SK-N-SH (cell line): ENCODE results near the gene KCNK4. TPM values are rescaled to one million over a fixed set of nuclear protein-coding genes. Genes with fewer than 3 reads are reported as not detected.

ENCODE experiments used
- CTCF ChIA-PET: fragments of 300-600, 350-600 bp; formaldehyde crosslinking; extraction: SDS; loops from one replicate; lab custom pipeline; 2021; lab: Yijun Ruan, JAX
- POLR2A ChIA-PET: fragments of 350-600 bp; sonication (Branson Sonifier 250); formaldehyde crosslinking; extraction: SDS; loops from one replicate; lab custom pipeline; 2020; ENCODE audit warnings: antibody characterized with exemption, inconsistent platforms; lab: Yijun Ruan, JAX
- DNase-seq: peaks from one replicate; pipeline ENCODE4 v3.0.0; 2012
- H2AFZ ChIP-seq: fragments of 200-600 bp; sonication (generic); 2 replicates; pipeline ENCODE4 v1.8.1; 2016; ENCODE audit warnings: antibody characterized with exemption, mild to moderate bottlenecking, low read depth
- H3F3A ChIP-seq: fragments of 200-600 bp; sonication (generic); replicated peaks from 2 replicates; pipeline ENCODE3; 2016; ENCODE audit warnings: antibody characterized with exemption, mild to moderate bottlenecking; ENCODE audit not compliant: insufficient read depth
- H3K27ac ChIP-seq, 2 experiments: fragments of 200-500 bp in 1 of 2; fragments of 200-600 bp in 1 of 2; sonication (Bioruptor generic) in 1 of 2; sonication (generic), shearing (Covaris generic) in 1 of 2; 2 replicates each; pipeline versions ENCODE4 v1.5.1 to v1.6.1; 2014 to 2016; ENCODE audit warnings: low read depth in 2 of 2, inconsistent platforms in 1 of 2, low read length in 1 of 2, mild to moderate bottlenecking in 1 of 2, mixed read lengths in 1 of 2
- H3K27me3 ChIP-seq: fragments of 200-600 bp; sonication (generic), shearing (Covaris generic); 2 replicates; pipeline ENCODE4 v1.6.1; 2016; ENCODE audit warnings: mixed run types; ENCODE audit not compliant: insufficient read depth
- H3K36me3 ChIP-seq, 2 experiments: fragments of 200-500 bp in 1 of 2; fragments of 200-600 bp in 1 of 2; sonication (Bioruptor generic) in 1 of 2; sonication (generic) in 1 of 2; replicated peaks in 1 of 2; 2 replicates each; pipeline versions ENCODE3 to v1.5.1; 2014 to 2016; ENCODE audit warnings: low read length in 1 of 2, mild to moderate bottlenecking in 1 of 2; ENCODE audit not compliant: insufficient read depth in 2 of 2, control insufficient read depth in 1 of 2
- H3K4me1 ChIP-seq, 2 experiments: fragments of 200-500 bp in 1 of 2; fragments of 200-600 bp in 1 of 2; sonication (Bioruptor generic) in 1 of 2; sonication (generic), shearing (Covaris generic) in 1 of 2; 2 replicates each; pipeline versions ENCODE4 v1.5.1 to v1.6.1; 2014 to 2016; ENCODE audit warnings: low read depth in 1 of 2, low read length in 1 of 2, mixed run types in 1 of 2; ENCODE audit not compliant: insufficient read depth in 2 of 2, control insufficient read depth in 1 of 2
- H3K4me2 ChIP-seq: fragments of 200-600 bp; sonication (generic), shearing (Covaris generic); 2 replicates; pipeline ENCODE4 v1.6.1; 2017; ENCODE audit warnings: mixed run types
- H3K4me3 ChIP-seq, 2 experiments: fragments of 200-500 bp in 1 of 2; fragments of 200-600 bp in 1 of 2; sonication (Bioruptor generic) in 1 of 2; sonication (generic), shearing (Covaris generic) in 1 of 2; 2 replicates each; pipeline versions ENCODE4 v1.5.1 to v1.8.1; 2014 to 2016; ENCODE audit warnings: low read depth in 2 of 2, inconsistent platforms in 1 of 2, low read length in 1 of 2, mild to moderate bottlenecking in 1 of 2, mixed read lengths in 1 of 2, moderate library complexity in 1 of 2
- H3K79me2 ChIP-seq: fragments of 200-600 bp; sonication (generic); 2 replicates; pipeline ENCODE4 v1.8.1; 2017; ENCODE audit warnings: mild to moderate bottlenecking; ENCODE audit not compliant: insufficient read depth
- H3K9ac ChIP-seq: fragments of 200-600 bp; sonication (generic); 2 replicates; pipeline ENCODE4 v1.6.1; 2017; ENCODE audit warnings: mixed run types
- H3K9me2 ChIP-seq: fragments of 200-600 bp; sonication (generic); 2 replicates; pipeline ENCODE4 v1.6.1; 2017; ENCODE audit warnings: mixed run types
- H3K9me3 ChIP-seq: fragments of 200-600 bp; sonication (generic); 2 replicates; pipeline ENCODE4 v1.6.1; 2017; ENCODE audit warnings: mixed run types, mild to moderate bottlenecking, moderate library complexity
- H4K20me1 ChIP-seq: fragments of 200-600 bp; sonication (generic); 2 replicates; pipeline ENCODE4 v1.6.1; 2017; ENCODE audit warnings: mild to moderate bottlenecking, mixed run types; ENCODE audit not compliant: insufficient read depth
- CHD2 ChIP-seq: fragments of 150-350 bp; IDR thresholded peaks from 2 replicates; pipeline ENCODE4 v1.6.1; 2018; ENCODE audit warnings: low read length; ENCODE audit not compliant: partially characterized antibody
- ELF1 ChIP-seq: IDR thresholded peaks from 2 replicates; pipeline ENCODE4 v1.4.0; 2012
- EP300 ChIP-seq, 2 experiments: IDR thresholded peaks; 2 replicates each; pipeline versions ENCODE4 v1.4.0 to v1.6.1; 2012; ENCODE audit warnings: borderline replicate concordance in 1 of 2, low read depth in 1 of 2, low read length in 1 of 2
- EZH2phosphoT487 ChIP-seq: fragments of 200-600 bp; sonication (generic); IDR thresholded peaks from 2 replicates; pipeline ENCODE4 v1.6.1; 2017; ENCODE audit warnings: low read depth, mixed run types, mild to moderate bottlenecking, antibody characterized with exemption, moderate library complexity, borderline replicate concordance
- FOSL2 ChIP-seq: IDR thresholded peaks from 2 replicates; pipeline ENCODE4 v1.4.0; 2012; ENCODE audit warnings: low read depth, mild to moderate bottlenecking, moderate library complexity, borderline replicate concordance
- FOXJ3 ChIP-seq: sonication (generic); formaldehyde crosslinking; IDR thresholded peaks from 2 replicates; pipeline ENCODE4 v1.5.1; 2020; ENCODE audit warnings: mild to moderate bottlenecking, missing genetic modification reagents
- FOXM1 ChIP-seq: IDR thresholded peaks from 2 replicates; pipeline ENCODE4 v1.4.0; 2012; ENCODE audit warnings: low read depth, mild to moderate bottlenecking
- GABPA ChIP-seq: IDR thresholded peaks from 2 replicates; pipeline ENCODE4 v1.4.0; 2012; ENCODE audit warnings: low read depth, mild to moderate bottlenecking
- GATA2 ChIP-seq: sonication (generic); formaldehyde crosslinking; IDR thresholded peaks from 2 replicates; pipeline ENCODE4 v1.5.0; 2020; ENCODE audit warnings: mild to moderate bottlenecking, missing genetic modification reagents
- JUND ChIP-seq: IDR thresholded peaks from 2 replicates; pipeline ENCODE4 v1.4.0; 2012
- MEF2A ChIP-seq: IDR thresholded peaks from 2 replicates; pipeline ENCODE4 v1.4.0; 2012; ENCODE audit warnings: low read depth, borderline replicate concordance
- MXI1 ChIP-seq: IDR thresholded peaks from 2 replicates; pipeline ENCODE4 v1.6.1; 2012; ENCODE audit warnings: mild to moderate bottlenecking, low read depth, low read length, improper control_type of control experiment
- NFIC ChIP-seq: IDR thresholded peaks from 2 replicates; pipeline ENCODE4 v1.4.0; 2012; ENCODE audit warnings: borderline replicate concordance
- NRF1 ChIP-seq: IDR thresholded peaks from 2 replicates; pipeline ENCODE4 v1.6.1; 2012; ENCODE audit warnings: low read depth, mild to moderate bottlenecking, low read length
- POLR2AphosphoS5 ChIP-seq: IDR thresholded peaks from 2 replicates; pipeline ENCODE4 v1.6.1; 2012; ENCODE audit warnings: low read depth, low read length
- RAD21 ChIP-seq: IDR thresholded peaks from 2 replicates; pipeline ENCODE4 v1.6.1; 2012; ENCODE audit warnings: mild to moderate bottlenecking, low read length
- RCOR1 ChIP-seq: fragments of 150-350 bp; IDR thresholded peaks from 2 replicates; pipeline ENCODE4 v1.6.1; 2017; ENCODE audit warnings: antibody characterized with exemption, low read length
- REST ChIP-seq: IDR thresholded peaks from 2 replicates; pipeline ENCODE4 v1.6.1; 2012; ENCODE audit warnings: mild to moderate bottlenecking, low read depth, low read length, moderate library complexity
- RFX5 ChIP-seq: IDR thresholded peaks from 2 replicates; pipeline ENCODE4 v1.6.1; 2012; ENCODE audit warnings: mild to moderate bottlenecking, improper control_type of control experiment, low read length
- SIN3A ChIP-seq: IDR thresholded peaks from 2 replicates; pipeline ENCODE4 v1.6.1; 2012; ENCODE audit warnings: low read depth, mild to moderate bottlenecking, low read length, moderate library complexity, borderline replicate concordance
- SMC3 ChIP-seq: IDR thresholded peaks from 2 replicates; pipeline ENCODE4 v1.6.1; 2012; ENCODE audit warnings: low read depth, low read length, improper control_type of control experiment
- TAF1 ChIP-seq: IDR thresholded peaks from 2 replicates; pipeline ENCODE4 v1.6.1; 2012; ENCODE audit warnings: low read depth, mild to moderate bottlenecking, low read length, moderate library complexity, borderline replicate concordance
- TCF12 ChIP-seq: IDR thresholded peaks from 2 replicates; pipeline ENCODE4 v1.4.0; 2012
- YY1 ChIP-seq: IDR thresholded peaks from 2 replicates; pipeline ENCODE4 v1.4.0; 2012; ENCODE audit warnings: low read depth, mild to moderate bottlenecking
- ZBTB33 ChIP-seq: IDR thresholded peaks from 2 replicates; pipeline ENCODE4 v1.4.0; 2012; ENCODE audit warnings: low read depth, borderline replicate concordance
- WGBS: methylation state at CpG from one replicate; pipeline ENCODE4 v1.1.6; 2017; ENCODE audit warnings: low lambda C conversion rate; 5-methylcytosine and 5-hydroxymethylcytosine counted together
- polyA plus RNA-seq, 3 experiments: library from polyadenylated mRNA; depleted of rRNA; stranded (reverse); fragments of >200 nt; gene quantifications; 2 replicates each; pipeline ENCODE4 v1.2.3, GENCODE V29; 2012
- TF ChIP-seq, protein P1 (sequence below): IDR thresholded peaks from 2 replicates; pipeline ENCODE4; 2012

Gene KCNK4
- polyA plus RNA-seq, 1 of the 3 experiments (the other 2 are of a cell fraction): 0.16 TPM

DNA sequence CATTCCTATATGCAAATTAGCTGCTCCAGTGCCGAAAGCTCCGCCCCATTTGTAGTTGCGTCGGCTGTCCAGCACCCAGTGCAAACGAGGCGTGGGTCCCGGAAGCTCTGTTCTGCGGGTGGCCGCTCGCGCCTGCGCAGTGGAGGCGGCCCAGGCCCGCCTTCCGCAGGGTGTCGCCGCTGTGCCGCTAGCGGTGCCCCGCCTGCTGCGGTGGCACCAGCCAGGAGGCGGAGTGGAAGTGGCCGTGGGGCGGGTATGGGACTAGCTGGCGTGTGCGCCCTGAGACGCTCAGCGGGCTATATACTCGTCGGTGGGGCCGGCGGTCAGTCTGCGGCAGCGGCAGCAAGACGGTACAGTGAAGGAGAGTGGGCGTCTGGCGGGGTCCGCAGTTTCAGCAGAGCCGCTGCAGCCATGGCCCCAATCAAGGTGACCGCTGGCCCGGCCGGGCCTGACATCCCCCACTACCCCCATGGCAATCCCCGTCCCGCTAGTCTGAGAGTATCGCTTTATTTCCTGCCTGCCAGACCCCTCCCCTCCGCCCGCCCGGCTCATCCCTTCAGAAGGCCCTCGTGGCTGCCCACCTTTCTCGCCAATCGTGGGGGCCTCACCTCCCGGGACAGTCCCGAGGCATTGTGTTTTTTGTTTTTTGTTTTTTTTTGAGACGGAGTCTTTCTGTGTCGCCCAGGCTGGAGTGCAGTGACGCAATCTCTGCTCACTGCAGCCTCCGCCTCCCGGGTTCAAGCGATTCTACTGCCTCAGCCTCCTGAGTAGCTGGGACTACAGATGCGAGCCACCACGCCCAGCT is 27.1 kb downstream of the KCNK4 start, which contains the start of gene PRDX5:
Gene PRDX5 (plus strand): TSS at position 161 of the 805 bp plus-strand sequence. CDS start 95 bp downstream, at position 256.
- Histone ChIP-seq H3K9me2 (no peaks in the 10 kb centered on the region), H3F3A (peaks cover 6% of the 10 kb centered on the region), H3K36me3 (peaks cover 0 to 30% of the 10 kb centered on the region in 2 experiments), H3K27ac (peak within 1 kb of the TSS; percentile 97 to 100), H3K79me2 (peaks cover 39% of the 10 kb centered on the region), H3K9me3 (no peaks in the 10 kb centered on the region), H3K4me2 (peak within 1 kb of the TSS; percentile 88), H4K20me1 (no peaks in the 10 kb centered on the region), H3K9ac (peak within 1 kb of the TSS; percentile 91), H3K4me1 (peaks cover 0 to 15% of the 10 kb centered on the region in 2 experiments; a peak in 2 of 4 replicates), H3K27me3 (no peaks in the 10 kb centered on the region), H3K4me3 (peak within 1 kb of the TSS; percentile 70 to 98), H2AFZ (peak within 1 kb of the TSS; percentile 91)
- peak; percentile 97 for DNase-seq
- CTCF ChIA-PET: interaction anchor here (0.7 to 3.0 kb wide), 16 partner anchors 13 to 371 kb away, joined by 3 to 27 read pairs (median 4); partner anchors contain the start of gene ESRRA
- POLR2A ChIA-PET: interaction anchor here (0.6 to 2.3 kb wide), 17 partner anchors 11 to 330 kb away, joined by 3 to 18 read pairs (median 5); partner anchors contain the start of genes ESRRA, KCNK4, NUDT22 and TRPT1
- 2% methylated on average over 42 of the region's 61 CpGs for WGBS
- TF ChIP-seq TCF12 (no peak), CHD2 (no peak), SIN3A (peak; percentile 31; the same call in 1 of the 2 replicates), ELF1 (peak; percentile 76), SMC3 (peak; percentile 31; the same call in 1 of the 2 replicates), RCOR1 (no peak), YY1 (peak; percentile 52; the same call in 1 of the 2 replicates), FOSL2 (no peak), GATA2 (CRISPR knock-in tag) (no peak), FOXM1 (no peak), NFIC (no peak), EP300 (IDR thresholded peaks at IDR 0.05; ENCODE audit: borderline replicate concordance in 1 of 2, low read depth in 1 of 2, low read length in 1 of 2) (0 out of 4 replicates have a peak, but pooled peaks of 1 of the 2 experiments have one; percentile 4), RAD21 (peak; percentile 55), EZH2phosphoT487 (no peak), ZBTB33 (no peak), TAF1 (no peak; the same call in 1 of the 2 replicates), NRF1 (peak; percentile 96), POLR2AphosphoS5 (peak; percentile 58; the same call in 1 of the 2 replicates), FOXJ3 (CRISPR knock-in tag) (no peak), REST (peak; percentile 57; the same call in 1 of the 2 replicates), RFX5 (0 out of 2 replicates have a peak, but pooled peaks have one; percentile 17), GABPA (no peak), MXI1 (peak; percentile 63), JUND (no peak), MEF2A (no peak)
- TF ChIP-seq, protein P1, sequence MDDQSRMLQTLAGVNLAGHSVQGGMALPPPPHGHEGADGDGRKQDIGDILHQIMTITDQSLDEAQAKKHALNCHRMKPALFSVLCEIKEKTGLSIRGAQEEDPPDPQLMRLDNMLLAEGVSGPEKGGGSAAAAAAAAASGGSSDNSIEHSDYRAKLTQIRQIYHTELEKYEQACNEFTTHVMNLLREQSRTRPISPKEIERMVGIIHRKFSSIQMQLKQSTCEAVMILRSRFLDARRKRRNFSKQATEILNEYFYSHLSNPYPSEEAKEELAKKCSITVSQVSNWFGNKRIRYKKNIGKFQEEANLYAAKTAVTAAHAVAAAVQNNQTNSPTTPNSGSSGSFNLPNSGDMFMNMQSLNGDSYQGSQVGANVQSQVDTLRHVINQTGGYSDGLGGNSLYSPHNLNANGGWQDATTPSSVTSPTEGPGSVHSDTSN: no peak
